KOPT-K1 (cell line): ENCODE measurements around the gene FBRSL1.

ENCODE experiments used
- H3K27ac ChIP-seq: fragments of 200-600 bp; sonication (generic); 2 replicates; pipeline ENCODE4 v1.5.1; 2016; ENCODE audit warnings: antibody characterized with exemption, mild to moderate bottlenecking, low read depth, low read length; ENCODE audit not compliant: poor library complexity, severe bottlenecking
- H3K36me3 ChIP-seq: fragments of 200-600 bp; sonication (generic); 2 replicates; pipeline ENCODE4 v1.5.1; 2017; ENCODE audit warnings: antibody characterized with exemption, mild to moderate bottlenecking, low read length, moderate library complexity; ENCODE audit not compliant: insufficient read depth
- H3K9me3 ChIP-seq: fragments of 200-600 bp; sonication (generic); 2 replicates; pipeline ENCODE4 v1.5.1; 2017; ENCODE audit warnings: antibody characterized with exemption, low read length, mild to moderate bottlenecking; ENCODE audit not compliant: insufficient read depth, poor library complexity, severe bottlenecking

Gene FBRSL1

DNA sequence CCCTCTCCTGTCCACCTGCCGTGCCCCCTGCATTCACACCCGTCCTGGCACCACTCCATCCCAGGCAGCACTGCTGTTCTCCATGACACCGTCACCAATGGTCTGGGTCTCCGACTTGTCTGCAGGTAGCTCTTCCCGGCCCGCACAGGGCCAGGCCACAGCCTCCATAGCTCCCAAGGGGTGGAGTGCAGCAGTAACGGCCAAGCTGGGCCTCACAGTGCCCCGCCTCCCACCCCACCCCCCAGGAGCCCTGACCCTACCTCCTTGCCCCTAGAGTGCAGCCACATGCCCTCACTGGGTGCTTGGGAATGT lies 12.9 kb downstream of the FBRSL1 start:
- no peak overlapping the region for H3K27ac ChIP-seq
- H3K36me3 ChIP-seq, result peaks cover under 1% of the 10 kb centered on the region; the same call in 1 of the 2 replicates
- H3K9me3 ChIP-seq, result no peaks in the 10 kb centered on the region

- Histone ChIP-seq H3K36me3 (peaks cover 9% of the 10 kb centered on the region; the same call in 1 of the 2 replicates), H3K27ac (no peak overlapping the region), H3K9me3 (no peaks in the 10 kb centered on the region)
Observed at GRCh38 chr12:132503618-132504204, 13.8 kb downstream of the FBRSL1 start.

- peaks cover 12% of the 10 kb centered on the region; the same call in 1 of the 2 replicates for H3K36me3 ChIP-seq
- no peak overlapping the region for H3K27ac ChIP-seq
- H3K9me3 ChIP-seq, result no peaks in the 10 kb centered on the region
Observed at GRCh38 chr12:132505105-132505851, 15.3 kb downstream of the FBRSL1 start.

DNA sequence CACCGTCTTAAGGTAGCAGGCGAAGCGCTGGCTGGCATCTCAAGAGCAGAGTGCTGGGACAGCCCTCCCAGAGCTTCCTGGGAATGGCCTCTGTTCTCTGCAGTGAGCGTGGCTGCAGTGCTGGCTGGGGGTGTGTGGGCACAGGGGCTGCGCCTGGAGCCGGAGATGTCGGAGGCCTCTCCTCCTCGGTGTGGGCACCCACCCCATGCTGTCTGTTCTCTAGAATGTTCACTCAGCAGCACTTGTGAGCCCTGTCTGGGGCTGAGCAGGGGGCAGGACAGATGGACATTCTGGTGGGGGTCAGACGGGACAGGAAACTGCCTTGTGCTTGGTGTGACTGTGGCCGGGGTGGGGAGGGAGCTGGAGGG lies 15.9 kb downstream of the FBRSL1 start:
- Histone ChIP-seq H3K36me3 (peaks cover 15% of the 10 kb centered on the region; the same call in 1 of the 2 replicates), H3K9me3 (no peaks in the 10 kb centered on the region), H3K27ac (no peak overlapping the region)

GRCh38 chr12:132506328-132507160 lies 16.6 kb downstream of the FBRSL1 start:
- H3K36me3 ChIP-seq, result peaks cover 18% of the 10 kb centered on the region; the same call in 1 of the 2 replicates
- H3K9me3 ChIP-seq, result no peaks in the 10 kb centered on the region
- no peak overlapping the region for H3K27ac ChIP-seq

DNA sequence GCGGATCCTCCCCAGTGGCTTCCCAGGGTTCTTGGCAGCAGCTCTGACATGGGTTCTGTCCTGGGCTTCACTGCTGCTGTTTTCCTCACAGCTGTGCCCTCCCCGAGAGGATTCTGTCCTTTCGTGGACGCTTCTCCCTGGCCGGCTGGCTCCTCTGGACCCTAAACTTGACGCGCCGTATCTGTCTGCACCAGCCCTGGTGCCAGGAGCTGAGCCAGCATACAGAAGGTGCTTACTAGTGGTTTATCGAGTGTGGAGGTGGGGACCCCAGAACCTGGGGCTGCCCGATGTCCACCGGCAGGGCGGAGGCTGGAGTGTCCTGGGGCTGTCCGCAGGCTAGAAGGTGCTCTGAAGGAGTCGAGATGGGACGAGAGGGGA lies 17.2 kb downstream of the FBRSL1 start:
- H3K27ac ChIP-seq, result no peak overlapping the region
- H3K9me3 ChIP-seq, result no peaks in the 10 kb centered on the region
- H3K36me3 ChIP-seq, result peaks cover 22% of the 10 kb centered on the region; the same call in 1 of the 2 replicates

GRCh38 chr12:132507656-132508490 lies 17.9 kb downstream of the FBRSL1 start:
- H3K36me3 ChIP-seq, result peaks cover 22% of the 10 kb centered on the region; the same call in 1 of the 2 replicates
- H3K27ac ChIP-seq, result no peak overlapping the region
- H3K9me3 ChIP-seq, result no peaks in the 10 kb centered on the region

GRCh38 chr12:132508491-132508740 lies 18.5 kb downstream of the FBRSL1 start:
- Histone ChIP-seq H3K9me3 (no peaks in the 10 kb centered on the region), H3K27ac (no peak overlapping the region), H3K36me3 (peaks cover 22% of the 10 kb centered on the region; the same call in 1 of the 2 replicates)

- H3K27ac ChIP-seq, result no peak overlapping the region
Observed at GRCh38 chr12:132508860-132509732, 19.1 kb downstream of the FBRSL1 start.

DNA sequence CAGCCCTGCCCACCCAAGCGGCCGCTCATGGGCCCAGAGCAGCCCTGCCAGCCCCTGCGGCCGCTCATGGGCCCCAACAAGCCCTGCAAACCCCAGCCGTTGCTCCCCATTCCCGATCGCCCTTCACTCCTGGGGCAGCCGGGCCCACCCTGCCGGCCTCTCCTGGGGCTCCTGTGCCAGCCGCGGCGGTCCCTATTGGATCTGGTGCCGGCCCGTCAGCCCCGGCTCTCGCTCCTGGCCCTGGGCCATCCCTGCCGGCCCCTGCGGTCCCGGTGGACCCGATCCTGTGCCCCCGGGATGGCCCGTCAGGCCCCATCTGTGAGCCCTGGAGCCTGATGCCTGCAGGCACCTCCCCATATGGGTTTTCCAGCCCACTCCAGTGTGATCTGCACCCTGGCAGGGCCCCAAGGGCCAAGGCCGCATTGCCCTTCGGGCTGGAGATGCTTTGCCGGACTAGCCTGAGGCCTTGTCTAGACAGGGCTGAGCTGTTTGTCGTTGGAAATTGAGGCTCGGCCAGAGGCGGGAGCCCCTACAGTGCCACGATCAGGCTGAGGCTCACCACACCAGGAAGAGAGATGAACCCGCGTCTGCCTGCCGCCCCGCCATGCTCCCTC lies 20.3 kb downstream of the FBRSL1 start:
- no peak overlapping the region for H3K27ac ChIP-seq
- H3K9me3 ChIP-seq, result no peaks in the 10 kb centered on the region
- peaks cover 22% of the 10 kb centered on the region; the same call in 1 of the 2 replicates for H3K36me3 ChIP-seq

More at GRCh38 chr12:132508860-132509732, 19.1 kb downstream of the FBRSL1 start:
- no peaks in the 10 kb centered on the region for H3K9me3 ChIP-seq
- peaks cover 22% of the 10 kb centered on the region; the same call in 1 of the 2 replicates for H3K36me3 ChIP-seq

DNA sequence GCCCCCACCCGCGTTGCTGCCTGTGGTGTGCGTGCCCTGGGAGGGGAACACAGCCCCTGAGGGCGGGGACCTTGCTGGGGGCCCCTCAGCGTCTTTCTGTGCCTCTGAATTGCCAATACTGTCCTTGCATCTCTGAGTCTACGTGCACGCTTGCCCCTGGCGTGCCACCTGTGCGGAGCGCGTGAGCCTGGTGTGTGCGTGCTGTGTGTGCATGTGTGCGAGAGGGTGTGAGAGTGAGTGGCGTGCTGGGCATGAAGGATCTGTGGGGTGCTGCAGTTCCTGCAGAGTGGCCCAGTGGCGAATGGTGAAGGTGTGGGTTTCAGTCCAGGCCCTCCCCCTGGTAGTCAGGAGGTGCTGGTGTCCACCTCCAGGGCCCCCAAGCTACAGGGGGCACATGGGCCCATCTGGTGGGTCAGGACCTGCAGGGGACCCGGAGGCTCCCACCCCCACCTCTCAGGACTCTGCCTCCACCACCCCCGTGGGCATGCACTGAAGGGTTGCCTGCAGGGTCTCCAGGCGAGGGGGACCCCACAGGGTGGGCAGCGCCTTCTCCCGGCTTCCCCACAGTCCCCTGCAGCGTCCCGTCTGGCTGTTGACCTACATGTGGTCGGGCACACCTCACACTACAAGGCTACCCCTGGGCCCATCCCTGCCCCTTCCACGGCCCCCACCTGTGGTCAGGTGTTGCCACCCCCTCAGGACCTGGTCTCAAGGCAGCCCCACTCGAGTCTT lies 21.0 kb downstream of the FBRSL1 start:
- no peak overlapping the region for H3K27ac ChIP-seq
- no peaks in the 10 kb centered on the region for H3K9me3 ChIP-seq
- peaks cover 22% of the 10 kb centered on the region; the same call in 1 of the 2 replicates for H3K36me3 ChIP-seq

DNA sequence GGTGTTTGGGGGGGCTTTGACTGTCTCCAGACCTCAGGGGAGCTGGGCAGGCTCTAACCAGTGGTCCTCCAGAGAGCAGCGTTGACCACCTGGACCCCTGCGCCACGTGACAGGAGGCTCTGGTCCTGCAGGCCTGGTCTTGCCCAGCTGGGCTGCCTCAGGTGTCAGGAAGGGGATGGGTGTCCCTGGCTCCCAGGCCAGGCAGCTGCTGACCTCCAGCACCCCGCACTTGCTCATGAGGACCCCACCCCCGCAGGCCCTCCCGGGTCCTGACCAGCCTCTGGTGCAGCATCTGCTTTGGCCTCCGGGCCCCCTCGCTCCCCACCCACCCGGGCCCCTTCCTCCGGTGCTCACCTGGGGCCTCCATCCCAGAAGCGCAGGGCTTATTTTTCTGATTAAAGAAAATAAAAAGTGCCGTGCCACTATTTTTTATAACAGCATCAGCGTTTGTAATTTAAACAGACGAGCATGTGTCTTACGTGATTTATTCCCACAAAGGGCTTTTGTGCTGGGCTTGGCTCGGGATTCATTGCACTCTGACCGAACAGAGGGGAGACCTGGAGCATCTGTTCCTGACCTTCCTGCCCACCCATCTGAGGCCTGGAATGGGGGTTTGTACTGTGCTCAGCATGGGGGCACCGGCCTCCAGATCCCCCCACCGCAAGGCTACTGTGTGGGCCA lies 21.7 kb downstream of the FBRSL1 start:
- Histone ChIP-seq H3K9me3 (no peaks in the 10 kb centered on the region), H3K27ac (no peak overlapping the region), H3K36me3 (peaks cover 22% of the 10 kb centered on the region; the same call in 1 of the 2 replicates)
